GM23338 (cell line): ENCODE data around the gene MSGN1. TPM values are rescaled to one million over a fixed set of nuclear protein-coding genes. Genes with fewer than 3 reads are reported as not detected.

Source experiments
- ATAC-seq: fragments of 200-7000 bp; cut with Tn5 transposase; 3 replicates; pipeline ENCODE4 v1.9.1; 2020
- DNase-seq: peaks from one replicate; pipeline ENCODE4 v3.0.0-alpha.2; 2015; ENCODE audit warnings: low spot score
- H2AFZ ChIP-seq: fragments of 200-600 bp; sonication (generic); 2 replicates; pipeline ENCODE4 v1.8.0; 2016; ENCODE audit warnings: antibody characterized with exemption, mild to moderate bottlenecking, moderate library complexity
- H3F3A ChIP-seq: fragments of 200-600 bp; sonication (generic); replicated peaks from 2 replicates; pipeline ENCODE4 v1.8.0; 2017; ENCODE audit warnings: antibody characterized with exemption, mixed run types, low read depth
- H3K27ac ChIP-seq: fragments of 200-600 bp; sonication (generic); 2 replicates; pipeline ENCODE4 v1.6.1; 2016; ENCODE audit warnings: low read depth
- H3K27me3 ChIP-seq: fragments of 200-600 bp; sonication (generic); 2 replicates; pipeline ENCODE4 v1.8.0; 2016; ENCODE audit warnings: mild to moderate bottlenecking, mixed run types, moderate library complexity; ENCODE audit not compliant: insufficient read depth
- H3K36me3 ChIP-seq: fragments of 200-600 bp; sonication (generic); 2 replicates; pipeline ENCODE4 v1.8.0; 2016; ENCODE audit warnings: mild to moderate bottlenecking; ENCODE audit not compliant: insufficient read depth
- H3K4me1 ChIP-seq: fragments of 200-600 bp; sonication (generic); 2 replicates; pipeline ENCODE4 v1.8.0; 2016; ENCODE audit warnings: mild to moderate bottlenecking, moderate library complexity; ENCODE audit not compliant: insufficient read depth
- H3K4me2 ChIP-seq: fragments of 200-600 bp; sonication (generic); 2 replicates; pipeline ENCODE4 v1.7.1; 2017; ENCODE audit warnings: mixed run types
- H3K4me3 ChIP-seq: fragments of 200-600 bp; sonication (generic); 2 replicates; pipeline ENCODE4 v1.6.1; 2016; ENCODE audit warnings: mixed run types
- H3K79me2 ChIP-seq: fragments of 200-600 bp; sonication (generic); replicated peaks from 2 replicates; pipeline ENCODE4 v1.8.0; 2017; ENCODE audit warnings: mild to moderate bottlenecking; ENCODE audit not compliant: insufficient read depth
- H3K9me2 ChIP-seq: fragments of 200-600 bp; sonication (generic); 2 replicates; pipeline ENCODE4 v1.8.0; 2017; ENCODE audit not compliant: insufficient read depth
- H4K20me1 ChIP-seq: fragments of 200-600 bp; sonication (generic); replicated peaks from 2 replicates; pipeline ENCODE4 v1.8.0; 2017; ENCODE audit warnings: mild to moderate bottlenecking; ENCODE audit not compliant: insufficient read depth
- H3K27ac Mint-ChIP-seq: 2 replicates; pipeline ENCODE4 v1.8.0; 2020; ENCODE audit warnings: inconsistent platforms, mild to moderate bottlenecking, moderate library complexity, mixed read lengths
- H3K27me3 Mint-ChIP-seq: 3 replicates; pipeline ENCODE4 v1.8.0; 2022; ENCODE audit warnings: low read depth, mild to moderate bottlenecking, moderate library complexity, mixed read lengths, inconsistent platforms; ENCODE audit not compliant: insufficient read depth, poor library complexity
- H3K36me3 Mint-ChIP-seq: 3 replicates; pipeline ENCODE4 v1.8.0; 2021; ENCODE audit warnings: low read depth, mild to moderate bottlenecking, inconsistent platforms, moderate library complexity, mixed read lengths
- H3K4me1 Mint-ChIP-seq: 3 replicates; pipeline ENCODE4 v1.8.0; 2020; ENCODE audit warnings: mild to moderate bottlenecking, inconsistent platforms, mixed read lengths
- H3K4me3 Mint-ChIP-seq: 3 replicates; pipeline ENCODE4 v1.8.0; 2021; ENCODE audit warnings: moderate library complexity, mild to moderate bottlenecking, inconsistent platforms, mixed read lengths
- H3K9me3 Mint-ChIP-seq: 3 replicates; pipeline ENCODE4 v1.8.0; 2020; ENCODE audit warnings: moderate library complexity, mild to moderate bottlenecking, inconsistent platforms, mixed read lengths
- CREB1 ChIP-seq: fragments of 250-450 bp; sonication (Bioruptor Pico); IDR thresholded peaks from 2 replicates; pipeline ENCODE4 v1.5.0; 2020; ENCODE audit warnings: low read depth, mild to moderate bottlenecking, moderate library complexity
- CTCF ChIP-seq, 2 experiments: fragments of 200-600 bp in 1 of 2; sonication (generic) in 1 of 2; conservative IDR thresholded peaks; 2 replicates each; pipeline versions ENCODE4 v1.5.1 to v1.6.1; 2016 to 2017; ENCODE audit warnings: antibody characterized with exemption in 2 of 2, low read depth in 2 of 2, mild to moderate bottlenecking in 2 of 2, moderate library complexity in 1 of 2
- ETS1 ChIP-seq: IDR thresholded peaks from 2 replicates; pipeline ENCODE4 v1.6.1; 2016; ENCODE audit warnings: antibody characterized with exemption
- EZH2 ChIP-seq: fragments of 200-600 bp; sonication (generic); IDR thresholded peaks from one replicate; pipeline ENCODE4 v1.8.0; 2017; ENCODE audit warnings: antibody characterized with exemption, mild to moderate bottlenecking, low read depth; ENCODE audit not compliant: unreplicated experiment
- EZH2phosphoT487 ChIP-seq: fragments of 200-600 bp; sonication (generic); IDR thresholded peaks from one replicate; pipeline ENCODE4 v1.8.1; 2018; ENCODE audit warnings: antibody characterized with exemption; ENCODE audit not compliant: unreplicated experiment
- JUNB ChIP-seq: IDR thresholded peaks from one replicate; pipeline ENCODE4 v1.6.1; 2016; ENCODE audit warnings: antibody characterized with exemption; ENCODE audit not compliant: unreplicated experiment
- NANOG ChIP-seq: IDR thresholded peaks from 2 replicates; pipeline ENCODE4 v1.6.1; 2016; ENCODE audit warnings: antibody characterized with exemption, borderline replicate concordance
- POLR2AphosphoS5 ChIP-seq: IDR thresholded peaks from 2 replicates; pipeline ENCODE4 v1.6.1; 2016; ENCODE audit warnings: antibody characterized with exemption, low read depth
- REST ChIP-seq: IDR thresholded peaks from one replicate; pipeline ENCODE4 v1.6.1; 2018; ENCODE audit warnings: antibody characterized with exemption; ENCODE audit not compliant: unreplicated experiment
- STAT1 ChIP-seq: IDR thresholded peaks from one replicate; pipeline ENCODE4 v1.6.1; 2016; ENCODE audit warnings: antibody characterized with exemption; ENCODE audit not compliant: unreplicated experiment
- ZNF114 ChIP-seq: fragments of 250-450 bp; sonication (Bioruptor Pico); IDR thresholded peaks from 2 replicates; pipeline ENCODE4 v1.5.0; 2020; ENCODE audit warnings: mild to moderate bottlenecking, moderate library complexity
- ZNF331 ChIP-seq: fragments of 250-450 bp; sonication (Bioruptor Pico); IDR thresholded peaks from 2 replicates; pipeline ENCODE4 v1.5.0; 2020; ENCODE audit warnings: low read depth, mild to moderate bottlenecking, moderate library complexity
- ZNF462 ChIP-seq: fragments of 250-450 bp; sonication (Bioruptor Pico); IDR thresholded peaks from 2 replicates; pipeline ENCODE4 v1.5.0; 2020; ENCODE audit warnings: mild to moderate bottlenecking, moderate library complexity
- polyA plus RNA-seq: library from polyadenylated mRNA; unstranded; fragments of >200 nt; fragmentation: Nextera tagmentation; extraction: Ambion mirVana; gene quantifications from 2 replicates; pipeline ENCODE4 v1.2.1, GENCODE V29; 2016
- total RNA-seq: library from RNA; depleted of rRNA; stranded (reverse); fragments of >200 nt; shearing (Covaris generic); gene quantifications from 2 replicates; pipeline ENCODE4 v1.2.3, GENCODE V29; 2014

Gene MSGN1
- total and polyA plus RNA-seq, 2 experiments from 2014 or later = not detected

- Mint-ChIP-seq H3K9me3 (no peaks in the 10 kb centered on the region), H3K27ac (no peak overlapping the region), H3K36me3 (no peaks in the 10 kb centered on the region), H3K4me3 (no peak overlapping the region), H3K27me3 (peaks cover 4% of the 10 kb centered on the region), H3K4me1 (peaks cover 14% of the 10 kb centered on the region; the same call in 2 of the 3 replicates)
- Histone ChIP-seq H3K4me1 (peaks cover 6% of the 10 kb centered on the region; the same call in 1 of the 2 replicates), H4K20me1 (no peaks in the 10 kb centered on the region), H3F3A (no peaks in the 10 kb centered on the region), H2AFZ (peak overlapping the region; percentile 43; the same call in 1 of the 2 replicates), H3K4me3 (no peak overlapping the region), H3K27ac (no peak overlapping the region), H3K36me3 (no peaks in the 10 kb centered on the region), H3K4me2 (no peak overlapping the region), H3K27me3 (no peaks in the 10 kb centered on the region), H3K79me2 (no peaks in the 10 kb centered on the region), H3K9me2 (0 out of 2 replicates have a peak, but pooled peaks cover 4% of the 10 kb centered on the region)
- DNase-seq (no peak), ATAC-seq (no peak)
- no peak for TF ChIP-seq ETS1
- TF ChIP-seq ZNF331 (CRISPR knock-in tag) = no peak
- no peak for TF ChIP-seq ZNF114 (CRISPR knock-in tag)
- TF ChIP-seq CREB1 (CRISPR knock-in tag) = no peak
- TF ChIP-seq EZH2 = no peak
- TF ChIP-seq EZH2phosphoT487 = no peak
- no peak for TF ChIP-seq POLR2AphosphoS5
- TF ChIP-seq REST = no peak
- TF ChIP-seq CTCF (conservative IDR thresholded peaks at IDR 0.05; ENCODE audit: low read depth in 2 of 2) = no peak
- no peak for TF ChIP-seq JUNB
- no peak for TF ChIP-seq ZNF462
- no peak for TF ChIP-seq NANOG
- TF ChIP-seq STAT1 = no peak
Measured at GRCh38 chr2:17813742-17814473, 2.4 kb upstream of the MSGN1 start.
